ENCODE results near the gene STXBP6.

- TF ChIP-seq, protein P1, sequence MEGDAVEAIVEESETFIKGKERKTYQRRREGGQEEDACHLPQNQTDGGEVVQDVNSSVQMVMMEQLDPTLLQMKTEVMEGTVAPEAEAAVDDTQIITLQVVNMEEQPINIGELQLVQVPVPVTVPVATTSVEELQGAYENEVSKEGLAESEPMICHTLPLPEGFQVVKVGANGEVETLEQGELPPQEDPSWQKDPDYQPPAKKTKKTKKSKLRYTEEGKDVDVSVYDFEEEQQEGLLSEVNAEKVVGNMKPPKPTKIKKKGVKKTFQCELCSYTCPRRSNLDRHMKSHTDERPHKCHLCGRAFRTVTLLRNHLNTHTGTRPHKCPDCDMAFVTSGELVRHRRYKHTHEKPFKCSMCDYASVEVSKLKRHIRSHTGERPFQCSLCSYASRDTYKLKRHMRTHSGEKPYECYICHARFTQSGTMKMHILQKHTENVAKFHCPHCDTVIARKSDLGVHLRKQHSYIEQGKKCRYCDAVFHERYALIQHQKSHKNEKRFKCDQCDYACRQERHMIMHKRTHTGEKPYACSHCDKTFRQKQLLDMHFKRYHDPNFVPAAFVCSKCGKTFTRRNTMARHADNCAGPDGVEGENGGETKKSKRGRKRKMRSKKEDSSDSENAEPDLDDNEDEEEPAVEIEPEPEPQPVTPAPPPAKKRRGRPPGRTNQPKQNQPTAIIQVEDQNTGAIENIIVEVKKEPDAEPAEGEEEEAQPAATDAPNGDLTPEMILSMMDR (IDR thresholded peaks at IDR 0.05; ENCODE audit: insufficient read depth, low read length, poor library complexity, severe bottlenecking), result no peak
- no peak for TF ChIP-seq EZH2phosphoT487 (conservative IDR thresholded peaks at IDR 0.05; ENCODE audit: low read length)
Measured at GRCh38 chr14:25044106-25044698, 5.7 kb downstream of the STXBP6 start.

All from SU-DHL-6 (cell line).